H1 (cell line): Measurements from ENCODE around the gene DAAM1. TPM values are rescaled to one million over a fixed set of nuclear protein-coding genes. Genes with fewer than 3 reads are reported as not detected.

Experiments
- CTCF ChIA-PET: fragments of 300-600 bp; sonication (Branson Sonifier 250); formaldehyde crosslinking; loops from one replicate; lab custom pipeline; 2021; ENCODE audit not compliant: partially characterized antibody; lab: Charles Lee
- POLR2A ChIA-PET: fragments of 300-600 bp; sonication (Branson Sonifier 250); formaldehyde crosslinking; loops from one replicate; lab custom pipeline; 2021; ENCODE audit warnings: inconsistent platforms; ENCODE audit not compliant: partially characterized antibody; lab: Charles Lee
- DNase-seq, 2 experiments: peaks; one replicate each; pipeline versions ENCODE4 v3.0.0 to v3.0.0-alpha.2; 2010 to 2022; ENCODE audit warnings: low spot score in 2 of 2, low read depth in 1 of 2, mixed read lengths in 1 of 2
- FAIRE-seq: peaks from 2 replicates; lab custom pipeline; 2011; peaks lifted over from hg19 to GRCh38; lab: Jason Lieb, UNC
- H2AFZ ChIP-seq: 2 replicates; pipeline ENCODE4 v1.8.1; 2012; ENCODE audit warnings: low read length, inconsistent platforms
- H2AK5ac ChIP-seq: 2 replicates; pipeline ENCODE4 v1.6.1; 2013; ENCODE audit warnings: low read depth, low read length
- H2BK120ac ChIP-seq: replicated peaks from 2 replicates; pipeline ENCODE3; 2013; ENCODE audit warnings: low read depth, low read length, inconsistent platforms
- H2BK12ac ChIP-seq: 2 replicates; pipeline ENCODE4 v1.6.1; 2013; ENCODE audit warnings: low read depth, low read length
- H2BK15ac ChIP-seq: 2 replicates; pipeline ENCODE4 v1.6.1; 2013; ENCODE audit warnings: low read length
- H2BK20ac ChIP-seq: 2 replicates; pipeline ENCODE4 v1.6.1; 2013; ENCODE audit warnings: low read length
- H2BK5ac ChIP-seq: 2 replicates; pipeline ENCODE4 v1.6.1; 2013; ENCODE audit warnings: low read depth, low read length
- H3K14ac ChIP-seq: 2 replicates; pipeline ENCODE4 v1.6.1; 2013; ENCODE audit warnings: inconsistent platforms; ENCODE audit not compliant: insufficient read length
- H3K18ac ChIP-seq: 2 replicates; pipeline ENCODE4 v1.6.1; 2013; ENCODE audit warnings: low read length; ENCODE audit errors: extremely low read depth
- H3K23ac ChIP-seq: 2 replicates; pipeline ENCODE4 v1.6.1; 2013; ENCODE audit warnings: inconsistent platforms; ENCODE audit not compliant: insufficient read length
- H3K23me2 ChIP-seq: 2 replicates; pipeline ENCODE4 v1.6.1; 2013; ENCODE audit warnings: low read depth, low read length
- H3K27ac ChIP-seq: 2 replicates; pipeline ENCODE4 v1.6.1; 2011; ENCODE audit warnings: low read depth, low read length, inconsistent platforms
- H3K27me3 ChIP-seq, 4 experiments: replicated peaks in 1 of 4; 1 replicate in 1 of 4; 2 replicates in 3 of 4; pipeline versions ENCODE4 v1.6.1 to v1.8.1; 2011 to 2013; ENCODE audit warnings: low read length in 3 of 4, mild to moderate bottlenecking in 3 of 4, inconsistent platforms in 2 of 4, mixed read lengths in 2 of 4, moderate library complexity in 1 of 4; ENCODE audit not compliant: control insufficient read depth in 3 of 4, insufficient read depth in 3 of 4; ENCODE audit errors: extremely low read depth in 1 of 4
- H3K36me3 ChIP-seq, 4 experiments: 2 replicates each; pipeline versions ENCODE4 v1.6.1 to v1.8.1; 2011 to 2013; ENCODE audit warnings: mild to moderate bottlenecking in 4 of 4, low read length in 3 of 4, moderate library complexity in 2 of 4, control low read depth in 1 of 4, inconsistent platforms in 1 of 4; ENCODE audit not compliant: insufficient read depth in 4 of 4, control insufficient read depth in 2 of 4
- H3K4ac ChIP-seq: replicated peaks from 2 replicates; pipeline ENCODE3; 2013; ENCODE audit warnings: low read length, low read depth, mixed read lengths, inconsistent platforms; ENCODE audit not compliant: insufficient read length
- H3K4me1 ChIP-seq, 4 experiments: replicated peaks in 1 of 4; 1 replicate in 1 of 4; 2 replicates in 3 of 4; pipeline versions ENCODE4 v1.6.1 to v1.8.1; 2011 to 2013; ENCODE audit warnings: low read length in 3 of 4, inconsistent platforms in 2 of 4, mixed read lengths in 1 of 4; ENCODE audit not compliant: insufficient read depth in 4 of 4, control insufficient read depth in 3 of 4
- H3K4me2 ChIP-seq, 2 experiments: 2 replicates each; pipeline versions ENCODE4 v1.6.1 to v1.8.1; 2011 to 2013; ENCODE audit warnings: low read depth in 2 of 2, low read length in 2 of 2, control low read depth in 1 of 2, inconsistent platforms in 1 of 2, mild to moderate bottlenecking in 1 of 2; ENCODE audit not compliant: insufficient read depth in 1 of 2
- H3K4me3 ChIP-seq, 4 experiments: fragments of 200-600, 300-600 bp in 1 of 4; sonication (generic), shearing (Covaris generic), sonication (Bioruptor Twin) in 1 of 4; 2 replicates each; pipeline versions ENCODE4 v1.5.1 to v1.8.1; 2011 to 2016; ENCODE audit warnings: low read length in 4 of 4, low read depth in 3 of 4, control low read depth in 2 of 4, inconsistent platforms in 2 of 4, mild to moderate bottlenecking in 2 of 4, mixed read lengths in 1 of 4, moderate library complexity in 1 of 4; ENCODE audit not compliant: insufficient read depth in 2 of 4; ENCODE audit errors: extremely low read depth in 1 of 4
- H3K56ac ChIP-seq: replicated peaks from 2 replicates; pipeline ENCODE3; 2013; ENCODE audit warnings: low read depth, mild to moderate bottlenecking, mixed read lengths, low read length, inconsistent platforms; ENCODE audit not compliant: insufficient read length
- H3K79me1 ChIP-seq: 2 replicates; pipeline ENCODE4 v1.6.1; 2013; ENCODE audit warnings: low read depth, low read length, control low read depth
- H3K79me2 ChIP-seq, 2 experiments: 2 replicates each; pipeline versions ENCODE4 v1.6.1 to v1.8.1; 2012 to 2013; ENCODE audit warnings: low read length in 2 of 2, mild to moderate bottlenecking in 2 of 2, inconsistent platforms in 1 of 2; ENCODE audit not compliant: insufficient read depth in 2 of 2, control insufficient read depth in 1 of 2
- H3K9ac ChIP-seq, 4 experiments: replicated peaks in 1 of 4; 1 replicate in 1 of 4; 2 replicates in 3 of 4; pipeline versions ENCODE4 v1.6.1 to v1.8.1; 2011 to 2013; ENCODE audit warnings: low read depth in 3 of 4, low read length in 3 of 4, control low read depth in 2 of 4, mild to moderate bottlenecking in 2 of 4, moderate library complexity in 2 of 4, inconsistent platforms in 1 of 4; ENCODE audit errors: extremely low read depth in 1 of 4
- H3K9me3 ChIP-seq, 2 experiments: 2 replicates each; pipeline versions ENCODE4 v1.6.1 to v1.8.1; 2012 to 2013; ENCODE audit warnings: mild to moderate bottlenecking in 2 of 2, moderate library complexity in 2 of 2, control low read depth in 1 of 2, inconsistent platforms in 1 of 2, low read depth in 1 of 2, low read length in 1 of 2, mixed read lengths in 1 of 2; ENCODE audit not compliant: insufficient read depth in 2 of 2
- H4K20me1 ChIP-seq, 2 experiments: replicated peaks in 1 of 2; 2 replicates each; pipeline versions ENCODE3 to v1.8.1; 2011 to 2013; ENCODE audit warnings: inconsistent platforms in 2 of 2, low read length in 2 of 2, mild to moderate bottlenecking in 1 of 2; ENCODE audit not compliant: insufficient read depth in 2 of 2, control insufficient read depth in 1 of 2
- H4K5ac ChIP-seq: 2 replicates; pipeline ENCODE4 v1.6.1; 2013; ENCODE audit warnings: low read length, low read depth, mixed read lengths, inconsistent platforms; ENCODE audit not compliant: insufficient read length
- H4K8ac ChIP-seq: 2 replicates; pipeline ENCODE4 v1.8.0; 2013; ENCODE audit warnings: mild to moderate bottlenecking, moderate library complexity, low read length, inconsistent platforms; ENCODE audit not compliant: insufficient read depth; ENCODE audit errors: extremely low read depth
- H4K91ac ChIP-seq: replicated peaks from 2 replicates; pipeline ENCODE3; 2013; ENCODE audit warnings: low read length, mixed read lengths, inconsistent platforms; ENCODE audit not compliant: insufficient read length
- BCL11A ChIP-seq, 2 experiments: IDR thresholded peaks; one replicate each; pipeline ENCODE4 v1.6.1; 2011; ENCODE audit warnings: low read depth in 2 of 2, low read length in 2 of 2, mild to moderate bottlenecking in 2 of 2
- BRCA1 ChIP-seq: IDR thresholded peaks from 2 replicates; pipeline ENCODE4 v1.6.1; 2012; ENCODE audit warnings: low read depth, low read length, improper control_type of control experiment
- E2F6 ChIP-seq: IDR thresholded peaks from 2 replicates; pipeline ENCODE4 v1.6.1; 2012; ENCODE audit warnings: inconsistent platforms
- EP300 ChIP-seq, 2 experiments: IDR thresholded peaks; 1 replicate in 1 of 2; 2 replicates in 1 of 2; pipeline ENCODE4 v1.6.1; 2011 to 2012; ENCODE audit warnings: low read depth in 2 of 2, low read length in 2 of 2, mild to moderate bottlenecking in 2 of 2, borderline replicate concordance in 1 of 2, inconsistent platforms in 1 of 2, moderate library complexity in 1 of 2
- HDAC2 ChIP-seq, 2 experiments: fragments of 300-600 bp in 1 of 2; sonication (generic) in 1 of 2; IDR thresholded peaks; 2 replicates each; pipeline ENCODE4 v1.6.1; 2011 to 2012; ENCODE audit warnings: low read depth in 2 of 2, low read length in 2 of 2, mild to moderate bottlenecking in 2 of 2, moderate library complexity in 2 of 2, borderline replicate concordance in 1 of 2, inconsistent platforms in 1 of 2
- PHF8 ChIP-seq: fragments of 200-600 bp; sonication (generic); conservative IDR thresholded peaks from 2 replicates; pipeline ENCODE4 v1.7.1; 2012; ENCODE audit warnings: low read depth, mild to moderate bottlenecking, inconsistent platforms, low read length, moderate library complexity
- RNF2 ChIP-seq: fragments of 200-900, 300-1000 bp; sonication (generic); IDR thresholded peaks from 2 replicates; pipeline ENCODE4 v1.7.1; 2016; ENCODE audit warnings: borderline replicate concordance, low read depth, mild to moderate bottlenecking, antibody characterized with exemption, low read length; ENCODE audit not compliant: poor library complexity, severe bottlenecking; ENCODE audit errors: missing control alignments
- SIN3A ChIP-seq, 2 experiments: IDR thresholded peaks in 1 of 2; conservative IDR thresholded peaks in 1 of 2; 2 replicates each; pipeline ENCODE4 v1.6.1; 2011 to 2012; ENCODE audit warnings: low read length in 2 of 2, improper control_type of control experiment in 1 of 2, low read depth in 1 of 2, mild to moderate bottlenecking in 1 of 2
- SRF ChIP-seq: IDR thresholded peaks from 2 replicates; pipeline ENCODE4 v1.6.1; 2011; ENCODE audit warnings: mild to moderate bottlenecking, low read depth, low read length, moderate library complexity
- TAF1 ChIP-seq: IDR thresholded peaks from 2 replicates; pipeline ENCODE4 v1.6.1; 2011; ENCODE audit warnings: mild to moderate bottlenecking, low read depth, low read length
- TAF7 ChIP-seq: optimal IDR thresholded peaks from 2 replicates; pipeline ENCODE3; 2011; ENCODE audit warnings: low read depth, mild to moderate bottlenecking, inconsistent platforms, low read length, moderate library complexity, borderline replicate concordance
- TBP ChIP-seq: IDR thresholded peaks from 2 replicates; pipeline ENCODE4 v1.6.1; 2011; ENCODE audit warnings: low read depth, low read length, improper control_type of control experiment
- TCF12 ChIP-seq: IDR thresholded peaks from 2 replicates; pipeline ENCODE4 v1.6.1; 2011; ENCODE audit warnings: low read depth, mild to moderate bottlenecking, low read length
- polyA plus RNA-seq, 7 experiments: library from polyadenylated mRNA; depleted of rRNA in 3 of 7; stranded (reverse) in 5 of 7; unstranded in 2 of 7; fragments of >200 nt in 5 of 7; fragments of 200-250 nt in 2 of 7; gene quantifications; 1 replicate in 5 of 7; 2 replicates in 1 of 7; 4 replicates in 1 of 7; pipeline versions ENCODE4 v1.2.1 to v1.2.3, GENCODE V29; 2011 to 2013; ENCODE audit warnings: missing spikeins in 2 of 7, mixed read lengths in 2 of 7
- total RNA-seq: library from RNA; stranded (reverse); fragmentation: NEBNext Ultra II Directional; extraction: Animal tissue kit (Norgen Biotek cat#: 25700); gene quantifications from 2 replicates; pipeline ENCODE4 v1.2.1, GENCODE V29; 2021

The DAAM1 gene
- total and polyA plus RNA-seq, 2 of the 8 experiments (the other 6 are each of a cell fraction or from before 2014, with no cell fraction given) = 5.0 to 44.9 TPM

- Histone ChIP-seq H3K79me1 (no peaks in the 10 kb centered on the region), H2BK120ac (no peak overlapping the region), H3K14ac (no peak overlapping the region), H2BK15ac (no peak overlapping the region), H3K23me2 (no peaks in the 10 kb centered on the region), H3K4me2 (no peak overlapping the region), H4K20me1 (no peaks in the 10 kb centered on the region), H3K9me3 (no peaks in the 10 kb centered on the region), H2BK20ac (no peak overlapping the region), H4K8ac (no peak overlapping the region), H3K18ac (no peak overlapping the region), H3K4me3 (no peak overlapping the region), H2AFZ (no peak overlapping the region), H3K23ac (no peak overlapping the region), H3K56ac (no peak overlapping the region), H3K27me3 (no peaks in the 10 kb centered on the region), H3K27ac (no peak overlapping the region), H3K4ac (no peak overlapping the region), H3K79me2 (no peaks in the 10 kb centered on the region), H2BK12ac (no peak overlapping the region), H4K5ac (no peak overlapping the region), H3K36me3 (no peaks in the 10 kb centered on the region), H3K9ac (no peak overlapping the region), H2AK5ac (no peak overlapping the region), H2BK5ac (no peak overlapping the region), H4K91ac (no peak overlapping the region), H3K4me1 (no peaks in the 10 kb centered on the region)
- FAIRE-seq (no peak), DNase-seq (no peak)
- ChIA-PET POLR2A (no interaction called here), CTCF (interaction anchor here (1.3 to 3.5 kb wide), 2 partner anchors 13 to 168 kb away, joined by 4 to 15 read pairs; no protein-coding TSS in a partner anchor)
- no peak for TF ChIP-seq HDAC2 (IDR thresholded peaks at IDR 0.05; ENCODE audit: borderline replicate concordance in 1 of 2, low read depth in 2 of 2, low read length in 2 of 2)
- TF ChIP-seq SIN3A (conservative IDR thresholded peaks at IDR 0.05 in 1 of 2, IDR thresholded peaks at IDR 0.05 in 1 of 2; ENCODE audit: low read depth in 1 of 2, low read length in 2 of 2) = no peak
- TF ChIP-seq EP300 (IDR thresholded peaks at IDR 0.05; ENCODE audit: borderline replicate concordance in 1 of 2, low read depth in 2 of 2, low read length in 2 of 2) = no peak
- TF ChIP-seq TCF12 = no peak
- no peak for TF ChIP-seq E2F6
- no peak for TF ChIP-seq BCL11A (IDR thresholded peaks at IDR 0.05; ENCODE audit: low read depth in 2 of 2, low read length in 2 of 2)
- no peak for TF ChIP-seq TAF7
- TF ChIP-seq TBP = no peak
- TF ChIP-seq RNF2 = no peak
- TF ChIP-seq BRCA1 = no peak
- no peak for TF ChIP-seq PHF8
- no peak for TF ChIP-seq TAF1
- no peak for TF ChIP-seq SRF
Measured at GRCh38 chr14:59275668-59276067, 87.2 kb downstream of the DAAM1 start.
